ENCODE measurements around the gene COL4A3. TPM values are rescaled to one million over a fixed set of nuclear protein-coding genes. Genes with fewer than 3 reads are reported as not detected.
A peak's percentile ranks its signal among the peaks of the same experiment; 100 is the strongest.

Gene COL4A3
- polyA plus RNA-seq, 2 of the 4 experiments (the other 2 are of a cell fraction) = 1.8 to 6.8 TPM

GRCh38 chr2:227183657-227184367, 19.4 kb downstream of the COL4A3 start:
- peak in 1 of 2 experiments; percentile 66; a peak in 3 of 6 replicates for ATAC-seq
- peaks cover 4% of the 10 kb centered on the region; the same call in 1 of the 3 replicates for H3K9me3 ChIP-seq
- peak overlapping the region; percentile 18; the same call in 2 of the 3 replicates for H3K4me2 ChIP-seq
- FAIRE-seq = no peak
- peak overlapping the region; percentile 23 to 49; a peak in 4 of 6 replicates for H3K27ac ChIP-seq
- no peak overlapping the region for H3K4me3 ChIP-seq
- peak in 1 of 2 experiments; percentile 53 for DNase-seq (ENCODE audit: low read depth in 1 of 2, low spot score in 1 of 2)
- ChIA-PET POLR2A (no interaction called here), CTCF (interaction anchor here (1.5 kb wide), 1 partner anchor 54 kb away, joined by 6 read pairs; no protein-coding TSS in a partner anchor)
- 0 out of 2 replicates have a peak, but pooled peaks have one; percentile 22 for TF ChIP-seq GATA3 (IDR thresholded peaks at IDR 0.05; ENCODE audit: borderline replicate concordance)
- no peak for TF ChIP-seq NFE2L2 (conservative IDR thresholded peaks at IDR 0.05; ENCODE audit: low read length)
- TF ChIP-seq POLR2A (IDR thresholded peaks at IDR 0.05; ENCODE audit: low read length) = no peak
- peak; percentile 17; the same call in 1 of the 2 replicates for TF ChIP-seq MAX (IDR thresholded peaks at IDR 0.05)
- no peak for TF ChIP-seq HOXB13 (CRISPR knock-in tag; IDR thresholded peaks at IDR 0.05; ENCODE audit: low read depth)
- TF ChIP-seq CBX2 (IDR thresholded peaks at IDR 0.05; ENCODE audit: borderline replicate concordance, low read depth) = no peak
- TF ChIP-seq MAFK (IDR thresholded peaks at IDR 0.05; ENCODE audit: partially characterized antibody) = peak; percentile 30
- peaks cover 57% of the 10 kb centered on the region for H3K4me1 ChIP-seq
- 51% methylated on average over 2 of the region's 2 CpGs for WGBS (ENCODE audit: missing lambda C conversion rate)

- FAIRE-seq (no peak), ATAC-seq (no peak), DNase-seq (ENCODE audit: low read depth in 1 of 2, low spot score in 1 of 2) (no peak)
- peaks cover 50% of the 10 kb centered on the region for H3K4me1 ChIP-seq
- TF ChIP-seq BCL3 (IDR thresholded peaks at IDR 0.05) (no peak), NPAS2 (CRISPR knock-in tag; IDR thresholded peaks at IDR 0.05; ENCODE audit: borderline replicate concordance) (no peak), POLR2AphosphoS2 (conservative IDR thresholded peaks at IDR 0.05; ENCODE audit: low read length) (no peak), ZNF302 (CRISPR knock-in tag; IDR thresholded peaks at IDR 0.05) (no peak)
- H3K9me3 ChIP-seq = peaks cover 4% of the 10 kb centered on the region; the same call in 1 of the 3 replicates
- H3K4me2 ChIP-seq = no peak overlapping the region
- ChIA-PET CTCF (no interaction called here), POLR2A (no interaction called here)
- no peak overlapping the region for H3K27ac ChIP-seq
- no peak overlapping the region for H3K4me3 ChIP-seq
- WGBS (ENCODE audit: missing lambda C conversion rate) = 90% methylated on average over 6 of the region's 6 CpGs
These were observed 21.3 kb downstream of the COL4A3 start for GRCh38 chr2:227185615-227186232.

GRCh38 chr2:227186751-227187150, 22.3 kb downstream of the COL4A3 start:
- CTCF ChIA-PET = interaction anchor here (1.4 to 1.6 kb wide), 2 partner anchors 9 to 12 kb away, joined by 4 to 5 read pairs; no protein-coding TSS in a partner anchor

GRCh38 chr2:227188292-227188691, 23.9 kb downstream of the COL4A3 start:
- Histone ChIP-seq H3K4me1 (peaks cover 48% of the 10 kb centered on the region), H3K4me3 (no peak overlapping the region), H3K4me2 (peak overlapping the region; percentile 57), H3K27ac (peak overlapping the region; percentile 35 to 53; a peak in 5 of 6 replicates), H3K9me3 (peaks cover 4% of the 10 kb centered on the region; the same call in 1 of the 3 replicates)
- ATAC-seq (peak in 1 of 2 experiments; percentile 66; a peak in 3 of 6 replicates), FAIRE-seq (no peak), DNase-seq (ENCODE audit: low read depth in 1 of 2, low spot score in 1 of 2) (peak in 1 of 2 experiments; percentile 30)
- ChIA-PET POLR2A (no interaction called here), CTCF (interaction anchor here (0.8 to 1.6 kb wide), 2 partner anchors 14 to 54 kb away, joined by 3 to 5 read pairs; no protein-coding TSS in a partner anchor)
- 36% methylated on average over 6 of the region's 6 CpGs for WGBS (ENCODE audit: missing lambda C conversion rate)
- no peak for TF ChIP-seq USF2 (IDR thresholded peaks at IDR 0.05)
- TF ChIP-seq HEYL (CRISPR knock-in tag; IDR thresholded peaks at IDR 0.05) = no peak
- TF ChIP-seq ELK1 (IDR thresholded peaks at IDR 0.05; ENCODE audit: low read depth, low read length) = no peak
- no peak for TF ChIP-seq NFE2L2 (conservative IDR thresholded peaks at IDR 0.05; ENCODE audit: low read length)
- TF ChIP-seq RFX5 (IDR thresholded peaks at IDR 0.05) = no peak
- TF ChIP-seq ZFP36 (IDR thresholded peaks at IDR 0.05; ENCODE audit: borderline replicate concordance, partially characterized antibody) = no peak

More at GRCh38 chr2:227186751-227187150, 22.3 kb downstream of the COL4A3 start:
- Histone ChIP-seq H3K4me1 (peaks cover 52% of the 10 kb centered on the region), H3K4me3 (no peak overlapping the region), H3K27ac (no peak overlapping the region; a peak in 1 of 6 replicates), H3K4me2 (no peak overlapping the region), H3K9me3 (peaks cover 4% of the 10 kb centered on the region; the same call in 1 of the 3 replicates)
- TF ChIP-seq CBX8 (IDR thresholded peaks at IDR 0.05) = no peak
- 42% methylated on average over 1 of the region's 1 CpG for WGBS (ENCODE audit: missing lambda C conversion rate)
- POLR2A ChIA-PET = no interaction called here
- DNase-seq (ENCODE audit: low read depth in 1 of 2, low spot score in 1 of 2) (peak in 1 of 2 experiments; percentile 22), FAIRE-seq (no peak), ATAC-seq (no peak)
